ENCODE measurements around the gene PITPNM1.

DNA sequence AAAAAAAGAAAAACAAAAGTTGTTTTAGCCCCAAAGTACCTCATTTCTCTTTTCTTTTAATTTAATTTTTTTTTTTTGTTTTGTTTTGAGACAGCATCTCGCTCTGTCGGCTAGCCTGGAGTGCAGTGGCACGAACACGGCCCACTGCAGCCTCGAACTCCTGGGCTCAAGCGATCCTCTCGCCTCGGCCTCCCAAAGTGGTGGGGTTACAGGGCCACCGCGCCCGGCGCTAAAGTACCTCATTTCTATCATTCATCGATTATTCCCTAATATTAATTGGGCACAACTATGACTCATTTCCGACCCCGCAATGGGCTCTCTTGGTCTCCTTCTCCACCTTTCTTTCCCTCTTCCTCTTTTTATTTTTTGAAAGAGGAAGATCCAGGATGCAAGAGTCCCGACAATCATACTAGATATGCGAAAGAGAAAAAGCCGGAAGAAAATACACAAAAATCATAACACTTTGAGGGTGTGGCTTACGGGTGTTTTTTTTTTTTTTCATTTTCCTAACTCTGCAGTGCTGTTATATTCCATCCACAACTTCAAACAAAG lies 22.8 kb downstream of the PITPNM1 start:
- TF ChIP-seq, protein P1, sequence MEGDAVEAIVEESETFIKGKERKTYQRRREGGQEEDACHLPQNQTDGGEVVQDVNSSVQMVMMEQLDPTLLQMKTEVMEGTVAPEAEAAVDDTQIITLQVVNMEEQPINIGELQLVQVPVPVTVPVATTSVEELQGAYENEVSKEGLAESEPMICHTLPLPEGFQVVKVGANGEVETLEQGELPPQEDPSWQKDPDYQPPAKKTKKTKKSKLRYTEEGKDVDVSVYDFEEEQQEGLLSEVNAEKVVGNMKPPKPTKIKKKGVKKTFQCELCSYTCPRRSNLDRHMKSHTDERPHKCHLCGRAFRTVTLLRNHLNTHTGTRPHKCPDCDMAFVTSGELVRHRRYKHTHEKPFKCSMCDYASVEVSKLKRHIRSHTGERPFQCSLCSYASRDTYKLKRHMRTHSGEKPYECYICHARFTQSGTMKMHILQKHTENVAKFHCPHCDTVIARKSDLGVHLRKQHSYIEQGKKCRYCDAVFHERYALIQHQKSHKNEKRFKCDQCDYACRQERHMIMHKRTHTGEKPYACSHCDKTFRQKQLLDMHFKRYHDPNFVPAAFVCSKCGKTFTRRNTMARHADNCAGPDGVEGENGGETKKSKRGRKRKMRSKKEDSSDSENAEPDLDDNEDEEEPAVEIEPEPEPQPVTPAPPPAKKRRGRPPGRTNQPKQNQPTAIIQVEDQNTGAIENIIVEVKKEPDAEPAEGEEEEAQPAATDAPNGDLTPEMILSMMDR (IDR thresholded peaks at IDR 0.05; ENCODE audit: poor library complexity, severe bottlenecking): no peak
- no peak for TF ChIP-seq EP300 (conservative IDR thresholded peaks at IDR 0.05; ENCODE audit: poor library complexity, severe bottlenecking)
